Stimulated activated CD4-positive, alpha-beta T cell treated with anti-CD3 and anti-CD28 coated beads, Interleukin-2, amount 100 ng/mL, for 48 hours (primary cell): ENCODE results near the gene PPARD.
"Not testable (repeated sequence)": the region's sequence is repeated elsewhere in the genome, so short reads cannot be mapped to it uniquely, and the experiment has no call there.

ENCODE experiments used
- DNase-seq, 2 donors: peaks; one replicate each; pipeline ENCODE4 v3.0.0-alpha.2; 2020

Gene PPARD

GRCh38 chr6:35312807-35313206, 29.6 kb upstream of the PPARD start:
- no peak for DNase-seq

- DNase-seq: no peak
Measured at GRCh38 chr6:35317483-35318195, 24.7 kb upstream of the PPARD start.

GRCh38 chr6:35318196-35319171, 23.9 kb upstream of the PPARD start:
- no peak for DNase-seq

GRCh38 chr6:35319346-35320030, 22.9 kb upstream of the PPARD start:
- DNase-seq: no peak

GRCh38 chr6:35320031-35320410, 22.3 kb upstream of the PPARD start:
- DNase-seq: no peak

GRCh38 chr6:35321091-35321490, 21.3 kb upstream of the PPARD start:
- no peak for DNase-seq

GRCh38 chr6:35327349-35328027, 14.9 kb upstream of the PPARD start:
- peak; percentile 59 to 64 for DNase-seq

GRCh38 chr6:35328108-35328723, 14.1 kb upstream of the PPARD start:
- no peak for DNase-seq

- DNase-seq: not testable (repeated sequence)
Measured at GRCh38 chr6:35328965-35329364, 13.4 kb upstream of the PPARD start.

- no peak for DNase-seq
Measured at GRCh38 chr6:35330541-35331119, 11.7 kb upstream of the PPARD start.

GRCh38 chr6:35332074-35332887, 10.1 kb upstream of the PPARD start:
- peak in 1 of 2 donors; percentile 30 for DNase-seq

- no peak for DNase-seq
Measured at GRCh38 chr6:35341557-35341956, 801 bp upstream of the PPARD start.

- DNase-seq: no peak
Measured at GRCh38 chr6:35343092-35343834, 905 bp downstream of the PPARD start.

GRCh38 chr6:35343835-35344550, 1.6 kb downstream of the PPARD start:
- no peak for DNase-seq

GRCh38 chr6:35351422-35351821, 9.1 kb downstream of the PPARD start:
- DNase-seq: no peak

- DNase-seq: no peak
Measured at GRCh38 chr6:35352735-35353134, 10.4 kb downstream of the PPARD start.

GRCh38 chr6:35354361-35355135, 12.2 kb downstream of the PPARD start:
- DNase-seq: no peak

GRCh38 chr6:35356391-35356790, 14.0 kb downstream of the PPARD start:
- no peak for DNase-seq

- no peak for DNase-seq
Measured at GRCh38 chr6:35357677-35358076, 15.3 kb downstream of the PPARD start.
